ENCODE data around the gene DGKI. TPM values are rescaled to one million over a fixed set of nuclear protein-coding genes. Genes with fewer than 3 reads are reported as not detected.

Gene DGKI
- total and polyA plus RNA-seq, 2 of the 13 experiments (the other 11 are each of a cell fraction or from before 2014, with no cell fraction given): 0.09 to 0.17 TPM

- Histone ChIP-seq H3K4me3 (replicated peaks in 1 of 3; ENCODE audit: insufficient read depth in 1 of 3, low read depth in 2 of 3, low read length in 3 of 3) (no peak overlapping the region), H4K20me1 (ENCODE audit: insufficient read depth, low read length) (no peaks in the 10 kb centered on the region), H3K27ac (ENCODE audit: extremely low read length, insufficient read depth, low read length) (no peak overlapping the region), H3K79me2 (ENCODE audit: insufficient read depth, low read length) (no peaks in the 10 kb centered on the region), H3K36me3 (replicated peaks in 1 of 2; ENCODE audit: control insufficient read depth in 1 of 2, insufficient read depth in 2 of 2, low read length in 2 of 2) (peaks cover 14 to 30% of the 10 kb centered on the region in 2 experiments; a peak in 4 of 5 replicates), H3K9ac (ENCODE audit: insufficient read depth, low read depth, low read length) (no peak overlapping the region), H3K27me3 (ENCODE audit: control insufficient read depth in 1 of 2, insufficient read depth in 2 of 2, low read length in 2 of 2) (no peaks in the 10 kb centered on the region), H3K4me1 (ENCODE audit: insufficient read depth, low read length) (no peaks in the 10 kb centered on the region), H2AFZ (ENCODE audit: low read length) (no peak overlapping the region), H3K4me2 (ENCODE audit: low read depth, low read length) (no peak overlapping the region), H3K9me3 (ENCODE audit: low read length) (no peaks in the 10 kb centered on the region)
- DNase-seq (ENCODE audit: low spot score): no peak
- no TSS peak for BruUV-seq (replicated peaks)
- peak; percentile 23 for TF ChIP-seq RBM22 (optimal IDR thresholded peaks at IDR 0.05; ENCODE audit: low read length)
- TF ChIP-seq NFKBIZ (CRISPR knock-in tag; IDR thresholded peaks at IDR 0.05): no peak
- TF ChIP-seq ZNF770 (CRISPR knock-in tag; IDR thresholded peaks at IDR 0.05): no peak
- intact Hi-C loops (cut with micrococcal nuclease; ENCODE audit: unreplicated experiment): no loop called here
- ATAC-seq: peak; percentile 24; the same call in 1 of the 3 replicates
- in situ Hi-C loops (cut with HindIII; ENCODE audit: extremely low pct_ligation_motif_present, low pct_unique_long_range_greater_than_20kb): no loop called here
- CTCF ChIA-PET (ENCODE audit: low intra/inter-chr PET ratio, low total read pairs): no interaction called here
- 100% methylated on average over 3 of the region's 3 CpGs for WGBS (ENCODE audit: low lambda C conversion rate)
- POLR2A ChIA-PET: no interaction called here
- FAIRE-seq: no peak
Measured at GRCh38 chr7:137873524-137873923, 26.8 kb upstream of the DGKI start.

DNA sequence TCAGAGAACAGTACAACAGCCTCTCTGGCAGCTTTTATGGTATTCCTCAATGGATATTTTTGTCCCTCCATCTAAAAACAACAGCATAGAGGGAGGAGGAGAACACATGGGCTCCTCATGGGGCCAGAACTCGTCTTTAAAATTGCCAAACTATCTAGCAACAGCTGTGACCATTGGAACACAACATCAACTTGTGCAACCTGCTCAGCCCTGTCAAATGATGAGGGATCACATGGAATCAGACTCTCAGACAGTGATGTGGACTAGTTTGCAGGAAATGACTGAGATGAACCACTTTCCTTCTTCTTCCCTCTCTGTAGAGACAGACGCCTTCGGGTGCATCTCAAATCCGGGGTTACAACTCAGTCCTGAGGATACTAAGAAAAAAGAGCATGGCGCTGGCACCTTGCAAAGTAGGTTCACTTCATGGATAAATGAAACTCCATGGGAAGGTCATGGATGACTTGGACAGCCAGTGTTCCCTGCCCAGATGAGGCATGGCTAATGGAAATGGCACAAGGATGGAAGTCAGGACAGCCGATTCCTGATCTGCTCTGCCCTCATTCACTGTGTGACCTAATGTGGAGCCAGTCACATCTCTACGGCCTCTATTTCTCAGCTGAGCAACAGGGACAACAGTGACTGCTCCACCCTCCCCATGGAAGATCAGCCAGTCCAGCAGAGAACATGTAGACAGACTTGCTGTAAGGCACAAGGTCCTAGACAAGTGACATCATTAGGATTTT is 24.6 kb upstream of the DGKI start:
- no peak overlapping the region for H3K9ac ChIP-seq (ENCODE audit: insufficient read depth, low read depth, low read length)
- no peak overlapping the region for H3K27ac ChIP-seq (ENCODE audit: extremely low read length, insufficient read depth, low read length)
- CTCF ChIA-PET (ENCODE audit: low intra/inter-chr PET ratio, low total read pairs): no interaction called here
- no peaks in the 10 kb centered on the region for H3K4me1 ChIP-seq (ENCODE audit: insufficient read depth, low read length)
- no peaks in the 10 kb centered on the region for H3K27me3 ChIP-seq (ENCODE audit: control insufficient read depth in 1 of 2, insufficient read depth in 2 of 2, low read length in 2 of 2)
- FAIRE-seq (no peak), ATAC-seq (peak; percentile 27), DNase-seq (ENCODE audit: low spot score) (no peak)
- in situ Hi-C loops (cut with HindIII; ENCODE audit: extremely low pct_ligation_motif_present, low pct_unique_long_range_greater_than_20kb): no loop called here
- intact Hi-C loops (cut with micrococcal nuclease; ENCODE audit: unreplicated experiment): no loop called here
- peaks cover 10 to 26% of the 10 kb centered on the region in 2 experiments for H3K36me3 ChIP-seq (replicated peaks in 1 of 2; ENCODE audit: control insufficient read depth in 1 of 2, insufficient read depth in 2 of 2, low read length in 2 of 2)
- no peak overlapping the region for H3K4me2 ChIP-seq (ENCODE audit: low read depth, low read length)
- no peak overlapping the region for H3K4me3 ChIP-seq (replicated peaks in 1 of 3; ENCODE audit: insufficient read depth in 1 of 3, low read depth in 2 of 3, low read length in 3 of 3)
- POLR2A ChIA-PET: no interaction called here
- no TSS peak for BruUV-seq (replicated peaks)
- peaks cover 6% of the 10 kb centered on the region for H3K9me3 ChIP-seq (ENCODE audit: low read length)
- H2AFZ ChIP-seq (ENCODE audit: low read length): no peak overlapping the region
- 97% methylated on average over 7 of the region's 7 CpGs for WGBS (ENCODE audit: low lambda C conversion rate)
- H3K79me2 ChIP-seq (ENCODE audit: insufficient read depth, low read length): no peaks in the 10 kb centered on the region
- no peaks in the 10 kb centered on the region for H4K20me1 ChIP-seq (ENCODE audit: insufficient read depth, low read length)
- TF ChIP-seq MZF1 (CRISPR knock-in tag; IDR thresholded peaks at IDR 0.05; ENCODE audit: borderline replicate concordance) (no peak), MAZ (IDR thresholded peaks at IDR 0.05; ENCODE audit: borderline replicate concordance, low read depth, low read length) (no peak), MAZ (CRISPR knock-in tag; IDR thresholded peaks at IDR 0.05; ENCODE audit: low read depth) (no peak), ZNF101 (CRISPR knock-in tag; IDR thresholded peaks at IDR 0.05; ENCODE audit: borderline replicate concordance, low read depth) (no peak), KLF15 (CRISPR knock-in tag; IDR thresholded peaks at IDR 0.05; ENCODE audit: borderline replicate concordance) (no peak), PLRG1 (conservative IDR thresholded peaks at IDR 0.05) (no peak), ZNF547 (CRISPR knock-in tag; IDR thresholded peaks at IDR 0.05) (no peak), CTCF (CRISPR knock-in tag; IDR thresholded peaks at IDR 0.05) (no peak), CBX1 (IDR thresholded peaks at IDR 0.05; ENCODE audit: low read depth) (no peak), RBM22 (optimal IDR thresholded peaks at IDR 0.05; ENCODE audit: low read length) (peak; percentile 88), POLR2AphosphoS5 (IDR thresholded peaks at IDR 0.05; ENCODE audit: low read depth, low read length) (0 out of 2 replicates have a peak, but pooled peaks have one; percentile 15), LBX2 (CRISPR knock-in tag; IDR thresholded peaks at IDR 0.05; ENCODE audit: borderline replicate concordance) (no peak)
